ENCODE results near the gene NUP210L. TPM values are rescaled to one million over a fixed set of nuclear protein-coding genes. Genes with fewer than 3 reads are reported as not detected.

Gene NUP210L
- total and polyA plus RNA-seq, 2 of the 13 experiments (the other 11 are each of a cell fraction or from before 2014, with no cell fraction given), result not detected

DNA sequence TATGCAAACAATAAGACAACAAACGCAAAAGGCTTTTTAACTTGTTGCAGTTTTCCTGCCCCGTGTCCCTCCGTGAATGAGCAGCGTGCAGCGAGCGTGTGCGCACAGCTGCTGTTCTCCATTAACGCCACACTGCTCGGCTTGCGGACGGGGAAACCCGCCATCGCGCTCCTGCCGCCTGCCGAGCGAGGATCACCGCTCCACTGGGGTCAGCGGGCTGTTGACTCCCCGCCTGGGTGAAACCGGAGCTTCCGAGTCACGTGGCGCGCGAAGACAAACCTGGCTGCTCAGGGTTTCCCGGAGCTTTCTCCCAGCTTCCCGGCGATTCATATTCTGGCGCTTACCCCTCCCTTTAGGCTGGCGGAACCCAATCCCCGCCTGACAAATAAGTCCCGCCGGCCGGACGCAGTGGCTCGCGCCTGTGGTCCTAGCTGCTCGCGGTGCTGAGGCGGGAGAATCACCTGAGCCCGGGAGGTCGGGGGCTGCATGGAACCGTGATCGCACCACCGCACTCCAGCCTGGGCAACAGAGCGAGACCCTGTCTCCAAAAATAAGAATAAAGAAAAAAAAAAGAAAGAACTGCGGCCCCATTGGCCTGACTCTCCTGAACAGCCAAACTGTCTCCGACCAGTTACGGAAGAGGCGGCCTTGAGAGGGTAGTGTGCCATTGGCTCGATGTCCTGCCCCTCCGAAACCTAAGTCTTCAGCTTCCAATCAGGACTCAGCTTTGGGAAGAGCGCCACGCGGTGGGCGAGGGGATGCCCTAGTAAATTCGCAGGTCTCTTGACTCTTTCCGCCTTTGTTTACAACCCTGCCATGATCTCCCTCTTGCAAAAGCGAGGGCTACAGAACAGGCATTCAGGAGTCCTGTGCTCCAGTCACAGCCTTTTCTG, 187.5 kb downstream of the NUP210L start, which contains the start of gene CREB3L4 (continued):
- TF ChIP-seq ZNF816 (CRISPR knock-in tag; IDR thresholded peaks at IDR 0.05; ENCODE audit: borderline replicate concordance), result peak; percentile 69; the same call in 1 of the 2 replicates
- TF ChIP-seq SSRP1 (CRISPR knock-in tag; IDR thresholded peaks at IDR 0.05), result no peak; the same call in 1 of the 2 replicates
- TF ChIP-seq, protein P1, sequence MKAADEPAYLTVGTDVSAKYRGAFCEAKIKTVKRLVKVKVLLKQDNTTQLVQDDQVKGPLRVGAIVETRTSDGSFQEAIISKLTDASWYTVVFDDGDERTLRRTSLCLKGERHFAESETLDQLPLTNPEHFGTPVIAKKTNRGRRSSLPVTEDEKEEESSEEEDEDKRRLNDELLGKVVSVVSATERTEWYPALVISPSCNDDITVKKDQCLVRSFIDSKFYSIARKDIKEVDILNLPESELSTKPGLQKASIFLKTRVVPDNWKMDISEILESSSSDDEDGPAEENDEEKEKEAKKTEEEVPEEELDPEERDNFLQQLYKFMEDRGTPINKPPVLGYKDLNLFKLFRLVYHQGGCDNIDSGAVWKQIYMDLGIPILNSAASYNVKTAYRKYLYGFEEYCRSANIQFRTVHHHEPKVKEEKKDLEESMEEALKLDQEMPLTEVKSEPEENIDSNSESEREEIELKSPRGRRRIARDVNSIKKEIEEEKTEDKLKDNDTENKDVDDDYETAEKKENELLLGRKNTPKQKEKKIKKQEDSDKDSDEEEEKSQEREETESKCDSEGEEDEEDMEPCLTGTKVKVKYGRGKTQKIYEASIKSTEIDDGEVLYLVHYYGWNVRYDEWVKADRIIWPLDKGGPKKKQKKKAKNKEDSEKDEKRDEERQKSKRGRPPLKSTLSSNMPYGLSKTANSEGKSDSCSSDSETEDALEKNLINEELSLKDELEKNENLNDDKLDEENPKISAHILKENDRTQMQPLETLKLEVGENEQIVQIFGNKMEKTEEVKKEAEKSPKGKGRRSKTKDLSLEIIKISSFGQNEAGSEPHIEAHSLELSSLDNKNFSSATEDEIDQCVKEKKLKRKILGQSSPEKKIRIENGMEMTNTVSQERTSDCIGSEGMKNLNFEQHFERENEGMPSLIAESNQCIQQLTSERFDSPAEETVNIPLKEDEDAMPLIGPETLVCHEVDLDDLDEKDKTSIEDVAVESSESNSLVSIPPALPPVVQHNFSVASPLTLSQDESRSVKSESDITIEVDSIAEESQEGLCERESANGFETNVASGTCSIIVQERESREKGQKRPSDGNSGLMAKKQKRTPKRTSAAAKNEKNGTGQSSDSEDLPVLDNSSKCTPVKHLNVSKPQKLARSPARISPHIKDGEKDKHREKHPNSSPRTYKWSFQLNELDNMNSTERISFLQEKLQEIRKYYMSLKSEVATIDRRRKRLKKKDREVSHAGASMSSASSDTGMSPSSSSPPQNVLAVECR (CRISPR knock-in tag; IDR thresholded peaks at IDR 0.05; ENCODE audit: borderline replicate concordance), result peak; percentile 91
- TF ChIP-seq, protein P2, sequence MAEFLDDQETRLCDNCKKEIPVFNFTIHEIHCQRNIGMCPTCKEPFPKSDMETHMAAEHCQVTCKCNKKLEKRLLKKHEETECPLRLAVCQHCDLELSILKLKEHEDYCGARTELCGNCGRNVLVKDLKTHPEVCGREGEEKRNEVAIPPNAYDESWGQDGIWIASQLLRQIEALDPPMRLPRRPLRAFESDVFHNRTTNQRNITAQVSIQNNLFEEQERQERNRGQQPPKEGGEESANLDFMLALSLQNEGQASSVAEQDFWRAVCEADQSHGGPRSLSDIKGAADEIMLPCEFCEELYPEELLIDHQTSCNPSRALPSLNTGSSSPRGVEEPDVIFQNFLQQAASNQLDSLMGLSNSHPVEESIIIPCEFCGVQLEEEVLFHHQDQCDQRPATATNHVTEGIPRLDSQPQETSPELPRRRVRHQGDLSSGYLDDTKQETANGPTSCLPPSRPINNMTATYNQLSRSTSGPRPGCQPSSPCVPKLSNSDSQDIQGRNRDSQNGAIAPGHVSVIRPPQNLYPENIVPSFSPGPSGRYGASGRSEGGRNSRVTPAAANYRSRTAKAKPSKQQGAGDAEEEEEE (CRISPR knock-in tag; IDR thresholded peaks at IDR 0.05; ENCODE audit: borderline replicate concordance), result peak; percentile 81; the same call in 1 of the 2 replicates
- no peak; the same call in none of the 2 replicates for TF ChIP-seq IRF2 (CRISPR knock-in tag; IDR thresholded peaks at IDR 0.05)
- TF ChIP-seq ZNF124 (CRISPR knock-in tag; IDR thresholded peaks at IDR 0.05), result peak; percentile 81
- TF ChIP-seq SMAD9 (CRISPR knock-in tag; IDR thresholded peaks at IDR 0.05), result 0 out of 2 replicates have a peak, but pooled peaks have one; percentile 53
- TF ChIP-seq ATRX (CRISPR knock-in tag; IDR thresholded peaks at IDR 0.05; ENCODE audit: borderline replicate concordance), result no peak
- TF ChIP-seq, protein P3, sequence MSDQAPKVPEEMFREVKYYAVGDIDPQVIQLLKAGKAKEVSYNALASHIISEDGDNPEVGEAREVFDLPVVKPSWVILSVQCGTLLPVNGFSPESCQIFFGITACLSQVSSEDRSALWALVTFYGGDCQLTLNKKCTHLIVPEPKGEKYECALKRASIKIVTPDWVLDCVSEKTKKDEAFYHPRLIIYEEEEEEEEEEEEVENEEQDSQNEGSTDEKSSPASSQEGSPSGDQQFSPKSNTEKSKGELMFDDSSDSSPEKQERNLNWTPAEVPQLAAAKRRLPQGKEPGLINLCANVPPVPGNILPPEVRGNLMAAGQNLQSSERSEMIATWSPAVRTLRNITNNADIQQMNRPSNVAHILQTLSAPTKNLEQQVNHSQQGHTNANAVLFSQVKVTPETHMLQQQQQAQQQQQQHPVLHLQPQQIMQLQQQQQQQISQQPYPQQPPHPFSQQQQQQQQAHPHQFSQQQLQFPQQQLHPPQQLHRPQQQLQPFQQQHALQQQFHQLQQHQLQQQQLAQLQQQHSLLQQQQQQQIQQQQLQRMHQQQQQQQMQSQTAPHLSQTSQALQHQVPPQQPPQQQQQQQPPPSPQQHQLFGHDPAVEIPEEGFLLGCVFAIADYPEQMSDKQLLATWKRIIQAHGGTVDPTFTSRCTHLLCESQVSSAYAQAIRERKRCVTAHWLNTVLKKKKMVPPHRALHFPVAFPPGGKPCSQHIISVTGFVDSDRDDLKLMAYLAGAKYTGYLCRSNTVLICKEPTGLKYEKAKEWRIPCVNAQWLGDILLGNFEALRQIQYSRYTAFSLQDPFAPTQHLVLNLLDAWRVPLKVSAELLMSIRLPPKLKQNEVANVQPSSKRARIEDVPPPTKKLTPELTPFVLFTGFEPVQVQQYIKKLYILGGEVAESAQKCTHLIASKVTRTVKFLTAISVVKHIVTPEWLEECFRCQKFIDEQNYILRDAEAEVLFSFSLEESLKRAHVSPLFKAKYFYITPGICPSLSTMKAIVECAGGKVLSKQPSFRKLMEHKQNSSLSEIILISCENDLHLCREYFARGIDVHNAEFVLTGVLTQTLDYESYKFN (CRISPR knock-in tag; conservative IDR thresholded peaks at IDR 0.05), result peak; percentile 64; the same call in 1 of the 2 replicates
- TF ChIP-seq PAX8 (CRISPR knock-in tag; IDR thresholded peaks at IDR 0.05; ENCODE audit: borderline replicate concordance), result 0 out of 2 replicates have a peak, but pooled peaks have one; percentile 53
- TF ChIP-seq FLYWCH1 (CRISPR knock-in tag; IDR thresholded peaks at IDR 0.05), result no peak
- TF ChIP-seq POLR2AphosphoS2 (IDR thresholded peaks at IDR 0.05; ENCODE audit: low read depth, low read length), result no peak
- TF ChIP-seq PITX1 (CRISPR knock-in tag; IDR thresholded peaks at IDR 0.05), result peak; percentile 77
- TF ChIP-seq ZNF652 (CRISPR knock-in tag; IDR thresholded peaks at IDR 0.05; ENCODE audit: borderline replicate concordance, low read depth), result no peak
- peak; percentile 61; the same call in 1 of the 2 replicates for TF ChIP-seq SP140L (CRISPR knock-in tag; IDR thresholded peaks at IDR 0.05; ENCODE audit: borderline replicate concordance)
- TF ChIP-seq, protein P4, sequence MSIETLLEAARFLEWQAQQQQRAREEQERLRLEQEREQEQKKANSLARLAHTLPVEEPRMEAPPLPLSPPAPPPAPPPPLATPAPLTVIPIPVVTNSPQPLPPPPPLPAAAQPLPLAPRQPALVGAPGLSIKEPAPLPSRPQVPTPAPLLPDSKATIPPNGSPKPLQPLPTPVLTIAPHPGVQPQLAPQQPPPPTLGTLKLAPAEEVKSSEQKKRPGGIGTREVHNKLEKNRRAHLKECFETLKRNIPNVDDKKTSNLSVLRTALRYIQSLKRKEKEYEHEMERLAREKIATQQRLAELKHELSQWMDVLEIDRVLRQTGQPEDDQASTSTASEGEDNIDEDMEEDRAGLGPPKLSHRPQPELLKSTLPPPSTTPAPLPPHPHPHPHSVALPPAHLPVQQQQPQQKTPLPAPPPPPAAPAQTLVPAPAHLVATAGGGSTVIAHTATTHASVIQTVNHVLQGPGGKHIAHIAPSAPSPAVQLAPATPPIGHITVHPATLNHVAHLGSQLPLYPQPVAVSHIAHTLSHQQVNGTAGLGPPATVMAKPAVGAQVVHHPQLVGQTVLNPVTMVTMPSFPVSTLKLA (IDR thresholded peaks at IDR 0.05), result peak; percentile 68

Measured in HepG2 (cell line).